HG03095 (cell line): ENCODE data around the gene BCR.
"Not testable (repeated sequence)": the region's sequence is repeated elsewhere in the genome, so short reads cannot be mapped to it uniquely, and the experiment has no call there.

ENCODE experiments used
- ATAC-seq: cut with Tn5 transposase; IDR thresholded peaks from one replicate; pipeline ENCODE4 v1.9.1; 2021; ENCODE audit warnings: moderate library complexity; ENCODE audit not compliant: unreplicated experiment

Gene BCR

DNA sequence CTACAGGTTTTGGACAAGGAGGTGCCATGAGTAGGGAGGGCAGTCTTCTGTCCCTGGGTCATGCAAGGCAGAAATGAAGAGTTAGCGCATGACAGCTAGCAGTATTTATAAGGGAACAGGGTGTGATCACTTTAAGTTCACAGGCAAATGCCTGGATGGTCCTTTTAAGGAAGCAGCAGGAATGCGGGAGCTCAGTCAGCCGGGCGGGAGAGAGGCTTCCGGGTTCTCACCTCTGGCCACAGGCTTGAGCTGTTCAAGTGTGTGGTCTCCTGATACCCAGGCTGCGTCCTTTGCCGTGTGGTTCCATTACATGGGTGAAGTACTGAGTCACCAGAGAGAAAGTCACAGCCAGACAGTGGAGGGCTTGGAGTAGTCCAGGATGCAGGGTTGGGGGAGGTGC, 105.4 kb downstream of the BCR start:
- ATAC-seq, result no peak

- no peak for ATAC-seq
Measured at GRCh38 chr22:23286296-23286695, 106.0 kb downstream of the BCR start.

DNA sequence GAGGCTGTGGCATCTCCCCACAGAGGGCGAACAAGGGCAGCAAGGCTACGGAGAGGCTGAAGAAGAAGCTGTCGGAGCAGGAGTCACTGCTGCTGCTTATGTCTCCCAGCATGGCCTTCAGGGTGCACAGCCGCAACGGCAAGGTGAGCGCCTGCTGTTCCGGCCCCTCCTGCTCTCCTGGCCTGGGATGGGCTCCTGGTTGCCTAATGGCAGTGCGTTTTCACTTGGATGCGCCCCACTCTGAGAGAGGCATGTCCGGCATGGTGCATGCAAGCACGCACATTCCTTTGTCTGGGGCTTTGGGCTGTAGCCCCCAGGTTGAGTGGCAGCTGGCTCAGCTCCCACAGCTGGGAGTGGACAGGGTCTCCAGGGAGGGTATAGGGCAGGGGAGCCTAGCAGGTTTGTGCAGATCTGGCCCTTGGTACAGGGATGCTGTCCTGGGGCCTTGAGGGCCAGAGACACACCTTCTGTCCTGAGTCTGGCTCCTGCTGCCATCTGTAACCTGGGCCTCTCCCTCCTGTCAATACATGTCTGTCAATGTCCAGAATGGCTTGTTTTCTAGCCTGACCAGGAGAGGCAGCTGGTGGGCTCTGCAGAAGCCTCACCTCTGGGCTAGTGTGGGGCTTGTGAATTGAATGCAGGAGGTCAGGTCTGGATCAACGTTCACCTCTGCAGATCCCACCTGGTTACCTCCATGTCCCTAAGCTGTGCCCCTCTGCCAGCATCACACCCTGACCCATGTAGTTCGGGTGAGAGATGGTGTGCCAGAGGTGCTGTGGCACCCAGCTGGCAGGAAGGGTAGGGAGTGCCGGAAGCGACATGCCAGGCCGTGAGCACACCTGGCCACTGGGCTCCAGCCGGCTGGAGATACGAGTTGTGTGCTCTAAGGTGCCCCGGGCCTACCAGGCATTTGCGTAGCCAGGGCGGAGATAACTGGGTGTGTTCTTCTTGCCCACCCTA, 107.1 kb downstream of the BCR start:
- no peak for ATAC-seq

DNA sequence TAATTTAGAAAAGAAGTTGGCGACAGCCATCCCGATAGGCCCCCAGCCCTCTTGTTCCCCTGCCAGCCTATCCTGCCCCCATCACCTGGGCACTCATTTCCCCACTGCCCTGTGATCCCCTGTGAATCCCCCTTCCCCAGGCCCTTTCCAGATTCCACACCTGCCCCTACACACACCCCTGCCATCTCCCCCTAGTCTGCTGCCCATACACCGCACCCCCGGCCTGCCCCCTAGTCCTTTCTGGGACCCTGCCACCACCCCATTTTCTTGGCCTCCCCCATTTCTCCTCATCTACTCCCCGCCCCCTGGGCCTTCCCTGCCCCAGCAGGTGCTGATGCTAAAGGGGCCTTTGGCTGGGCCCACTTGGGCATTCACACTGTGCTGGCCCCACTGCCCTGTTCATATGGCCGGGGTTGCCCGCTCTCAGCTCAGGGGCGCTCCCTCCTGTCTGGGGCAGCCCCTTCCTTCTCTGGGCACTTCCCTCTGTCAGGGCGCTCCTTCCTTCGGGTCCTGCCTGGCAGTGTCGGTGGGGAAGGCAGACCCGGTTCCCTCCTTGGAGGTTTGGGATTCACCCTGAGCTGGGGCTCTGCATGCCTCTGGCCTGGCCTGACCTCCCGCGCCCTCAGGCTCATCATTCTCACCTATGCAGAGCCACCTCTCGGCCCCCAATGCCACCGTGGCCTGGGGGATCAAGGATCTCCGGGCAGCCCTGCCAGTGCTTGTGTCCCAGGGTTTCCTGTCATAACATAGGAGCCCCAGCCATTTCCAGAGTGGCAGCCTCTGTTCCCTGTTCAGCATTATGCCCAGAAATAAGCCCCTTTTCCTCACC, 108.2 kb downstream of the BCR start:
- ATAC-seq, result no peak

DNA sequence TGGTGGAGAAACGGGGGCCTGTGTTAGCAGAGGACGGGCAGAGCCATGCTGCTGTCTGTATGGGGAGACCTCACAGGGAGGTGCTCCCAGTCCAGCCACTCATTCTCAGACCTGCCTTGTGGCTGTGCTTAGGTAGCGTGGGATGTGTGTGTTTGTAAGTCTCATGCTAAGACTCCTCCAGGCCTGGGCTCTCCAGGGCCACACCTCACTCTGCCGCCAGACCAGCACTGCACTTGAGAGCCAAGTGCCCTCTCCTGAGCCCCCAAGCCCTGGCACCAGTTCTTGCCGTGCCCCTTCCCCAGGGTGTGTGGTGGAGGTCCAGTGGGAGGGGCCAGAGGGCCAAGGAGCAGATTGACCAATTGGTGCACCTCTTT, 108.8 kb downstream of the BCR start:
- ATAC-seq, result no peak

DNA sequence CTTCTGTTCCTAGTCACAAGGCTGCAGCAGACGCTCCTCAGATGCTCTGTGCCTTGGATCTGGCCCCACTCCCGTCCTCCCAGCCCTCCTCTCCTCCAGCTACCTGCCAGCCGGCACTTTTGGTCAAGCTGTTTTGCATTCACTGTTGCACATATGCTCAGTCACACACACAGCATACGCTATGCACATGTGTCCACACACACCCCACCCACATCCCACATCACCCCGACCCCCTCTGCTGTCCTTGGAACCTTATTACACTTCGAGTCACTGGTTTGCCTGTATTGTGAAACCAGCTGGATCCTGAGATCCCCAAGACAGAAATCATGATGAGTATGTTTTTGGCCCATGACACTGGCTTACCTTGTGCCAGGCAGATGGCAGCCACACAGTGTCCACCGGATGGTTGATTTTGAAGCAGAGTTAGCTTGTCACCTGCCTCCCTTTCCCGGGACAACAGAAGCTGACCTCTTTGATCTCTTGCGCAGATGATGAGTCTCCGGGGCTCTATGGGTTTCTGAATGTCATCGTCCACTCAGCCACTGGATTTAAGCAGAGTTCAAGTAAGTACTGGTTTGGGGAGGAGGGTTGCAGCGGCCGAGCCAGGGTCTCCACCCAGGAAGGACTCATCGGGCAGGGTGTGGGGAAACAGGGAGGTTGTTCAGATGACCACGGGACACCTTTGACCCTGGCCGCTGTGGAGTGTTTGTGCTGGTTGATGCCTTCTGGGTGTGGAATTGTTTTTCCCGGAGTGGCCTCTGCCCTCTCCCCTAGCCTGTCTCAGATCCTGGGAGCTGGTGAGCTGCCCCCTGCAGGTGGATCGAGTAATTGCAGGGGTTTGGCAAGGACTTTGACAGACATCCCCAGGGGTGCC, 109.8 kb downstream of the BCR start:
- no peak for ATAC-seq

- ATAC-seq, result no peak
Measured at GRCh38 chr22:23291806-23292452, 111.6 kb downstream of the BCR start.

- ATAC-seq, result no peak
Measured at GRCh38 chr22:23292453-23293350, 112.4 kb downstream of the BCR start.

GRCh38 chr22:23293720-23294119, 113.4 kb downstream of the BCR start:
- ATAC-seq, result no peak

DNA sequence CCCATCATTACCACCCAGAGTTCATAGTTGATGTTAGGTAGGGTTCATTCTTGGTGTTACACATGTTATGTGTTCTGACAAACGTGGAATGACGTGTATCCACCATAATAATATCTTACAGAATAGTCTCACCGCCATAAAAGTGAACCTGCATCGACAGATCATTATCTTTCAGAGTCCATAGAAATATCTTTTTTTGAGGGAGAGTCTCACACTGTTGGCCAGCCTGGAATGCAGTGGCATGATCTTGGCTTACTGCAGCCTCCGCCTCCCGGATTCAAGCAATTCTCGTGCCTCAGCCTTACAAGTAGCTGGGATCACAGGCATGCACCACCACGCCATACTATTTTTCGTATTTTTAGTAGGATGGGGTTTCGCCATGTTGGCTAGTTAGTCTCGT, 113.9 kb downstream of the BCR start:
- ATAC-seq, result no peak

- no peak for ATAC-seq
Measured at GRCh38 chr22:23300476-23300875, 120.2 kb downstream of the BCR start.

DNA sequence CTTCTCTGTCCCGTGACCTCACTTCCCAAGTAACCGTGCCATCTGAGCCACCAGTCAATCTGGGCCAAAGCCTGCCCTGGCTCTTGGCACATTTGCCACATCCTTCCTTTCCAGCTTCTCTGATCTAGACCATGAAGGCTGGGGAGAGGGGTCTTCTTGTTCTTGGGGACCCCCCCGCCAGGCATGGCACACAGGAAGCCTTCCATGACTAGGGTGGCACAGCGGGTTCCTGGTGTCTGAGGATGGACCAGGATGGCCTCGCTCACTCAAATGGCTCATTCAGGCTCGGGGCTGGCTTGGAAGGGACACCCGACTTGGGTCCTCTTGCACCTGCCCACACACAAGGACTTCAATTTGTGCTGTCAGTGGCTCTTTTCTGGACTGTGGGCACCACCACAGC, 121.3 kb downstream of the BCR start:
- ATAC-seq, result no peak

- ATAC-seq, result no peak
Measured at GRCh38 chr22:23302171-23303002, 122.1 kb downstream of the BCR start.

DNA sequence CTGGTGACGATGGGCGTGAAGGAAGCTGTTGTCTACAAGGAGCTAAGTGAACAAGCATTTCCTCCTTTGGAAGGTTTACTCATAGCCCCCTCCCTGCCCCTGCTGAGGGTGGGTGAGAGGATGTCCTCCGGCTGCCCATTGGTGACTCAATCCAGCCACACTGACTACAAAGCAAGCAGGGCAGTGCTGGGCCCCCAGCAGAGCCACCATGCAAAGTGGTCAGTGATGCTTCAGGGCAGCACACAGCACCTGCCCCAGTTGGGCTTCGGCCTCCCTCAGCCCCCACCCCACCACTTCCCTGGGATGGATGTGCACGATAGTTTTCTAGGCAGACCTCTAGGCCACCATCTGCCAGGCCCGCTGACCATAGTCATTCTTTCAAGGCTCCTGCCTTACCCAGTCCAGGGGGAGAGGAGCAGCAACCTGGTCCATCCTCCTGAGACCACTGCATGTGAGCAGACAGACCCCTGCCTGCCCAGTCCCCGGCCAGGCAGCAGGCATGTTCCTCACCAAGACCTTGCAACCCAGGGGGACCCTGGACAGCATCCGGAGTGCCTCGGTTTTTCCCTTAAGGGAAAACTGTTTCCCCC, 125.1 kb downstream of the BCR start:
- no peak for ATAC-seq

GRCh38 chr22:23305922-23306374, 125.6 kb downstream of the BCR start:
- ATAC-seq, result no peak

DNA sequence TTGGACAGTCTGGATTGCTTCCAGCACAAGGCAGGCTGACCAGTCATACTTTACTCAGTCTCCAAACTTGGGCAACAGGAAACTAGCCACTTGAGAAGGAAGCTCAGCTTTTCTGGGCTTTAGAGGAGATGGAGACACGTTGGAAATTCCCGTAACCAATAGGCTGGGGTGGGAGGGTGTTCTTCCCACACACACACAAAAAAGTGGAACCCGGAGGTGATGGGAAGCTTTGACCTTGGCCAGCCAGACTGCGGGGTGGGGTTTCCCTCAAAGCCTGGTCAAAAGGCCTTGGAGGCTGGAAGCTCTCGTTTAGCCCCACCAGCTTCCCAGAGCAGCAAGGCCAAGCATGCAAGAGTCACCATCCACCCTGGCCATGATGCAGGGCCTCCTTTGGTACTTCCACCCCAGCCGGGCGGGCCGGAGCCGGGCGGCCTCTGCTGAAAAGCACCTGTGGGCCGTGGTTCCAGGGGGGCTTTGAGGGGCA, 126.2 kb downstream of the BCR start:
- no peak for ATAC-seq

- no peak for ATAC-seq
Measured at GRCh38 chr22:23306926-23307325, 126.6 kb downstream of the BCR start.

DNA sequence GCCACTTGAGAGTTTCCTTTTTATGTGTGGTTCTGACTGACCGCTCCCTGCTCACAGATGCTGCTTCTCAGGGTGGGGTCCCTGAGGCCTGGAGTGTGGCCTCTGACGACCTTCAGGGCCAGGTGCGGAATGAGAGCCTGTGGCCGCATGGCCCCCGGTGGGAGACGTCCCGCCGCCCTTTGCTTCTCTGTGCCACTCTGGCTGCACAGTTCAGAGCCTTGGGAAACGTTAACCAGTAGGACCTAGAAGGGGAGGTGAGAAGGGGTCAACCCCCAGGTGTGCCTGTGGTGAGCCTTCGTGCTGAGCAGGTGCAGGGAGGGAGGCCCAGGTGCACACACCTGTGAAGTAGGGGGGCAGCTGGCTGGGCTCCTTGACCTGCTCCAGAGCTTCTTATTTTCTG, 127.2 kb downstream of the BCR start:
- not testable (repeated sequence) for ATAC-seq
